ENCODE results near the gene IQGAP2. TPM values are rescaled to one million over a fixed set of nuclear protein-coding genes. Genes with fewer than 3 reads are reported as not detected.

The IQGAP2 gene
- total RNA-seq, 2 experiments from 2014 or later: 50.0 to 51.6 TPM

GRCh38 chr5:76439201-76439600 is 36.1 kb downstream of the IQGAP2 start:
- POLR2A ChIA-PET: no interaction called here
- CTCF ChIA-PET: no interaction called here

GRCh38 chr5:76439929-76440328 is 36.8 kb downstream of the IQGAP2 start:
- CTCF ChIA-PET: interaction anchor here (0.5 kb wide), 1 partner anchor 758 kb away, joined by 3 read pairs; no protein-coding TSS in a partner anchor

DNA sequence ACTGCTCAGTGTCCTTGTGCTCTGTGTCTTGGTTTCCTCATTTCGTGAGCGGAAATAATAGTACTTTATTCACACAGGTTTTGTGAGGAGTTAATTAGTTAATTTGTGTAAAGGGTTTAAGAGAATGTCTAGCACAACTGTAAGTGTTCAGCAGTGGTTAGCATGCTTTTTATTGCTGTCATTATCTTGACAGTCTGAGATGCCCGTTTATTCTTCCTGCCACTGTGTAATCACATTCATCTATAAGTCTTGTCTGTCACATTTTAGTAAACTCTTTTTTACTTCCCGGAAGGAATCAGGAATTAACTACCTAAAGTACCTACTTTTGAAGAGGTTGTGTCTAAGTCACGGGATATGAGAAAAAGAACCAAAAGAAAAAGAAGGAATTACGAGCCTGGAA is 38.0 kb downstream of the IQGAP2 start:
- POLR2A ChIA-PET: no interaction called here
- CTCF ChIA-PET: no interaction called here

More at GRCh38 chr5:76439929-76440328, 36.8 kb downstream of the IQGAP2 start:
- POLR2A ChIA-PET: no interaction called here

- ChIA-PET CTCF (no interaction called here), POLR2A (no interaction called here)
These were observed 39.0 kb downstream of the IQGAP2 start for GRCh38 chr5:76441890-76442673.

GRCh38 chr5:76443066-76443800 is 40.1 kb downstream of the IQGAP2 start:
- POLR2A ChIA-PET: no interaction called here
- CTCF ChIA-PET: no interaction called here

- CTCF ChIA-PET: no interaction called here
- POLR2A ChIA-PET: no interaction called here
These were observed 42.0 kb downstream of the IQGAP2 start for GRCh38 chr5:76445063-76445462.

- POLR2A ChIA-PET: no interaction called here
- CTCF ChIA-PET: no interaction called here
These were observed 42.7 kb downstream of the IQGAP2 start for GRCh38 chr5:76445830-76446229.

DNA sequence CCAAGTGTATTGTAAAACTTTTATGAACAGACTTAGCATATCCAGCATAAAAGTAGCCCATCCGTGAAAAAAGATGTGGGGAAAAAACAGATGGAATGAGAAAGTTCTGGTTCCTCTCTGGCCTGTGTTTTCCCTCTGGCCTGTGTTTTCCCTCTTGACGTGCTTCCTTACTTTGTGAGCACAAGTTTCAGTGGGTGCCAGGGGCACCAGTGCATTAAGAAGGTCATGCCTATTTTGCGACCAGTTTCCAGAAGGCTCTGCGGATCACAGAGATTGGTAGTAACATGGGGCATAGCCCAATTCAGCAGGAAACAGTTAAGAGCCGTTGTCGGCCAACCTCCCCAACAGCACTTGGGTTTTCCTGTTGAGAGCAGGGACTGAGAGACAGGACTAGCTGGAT is 43.7 kb downstream of the IQGAP2 start:
- ChIA-PET CTCF (no interaction called here), POLR2A (no interaction called here)

DNA sequence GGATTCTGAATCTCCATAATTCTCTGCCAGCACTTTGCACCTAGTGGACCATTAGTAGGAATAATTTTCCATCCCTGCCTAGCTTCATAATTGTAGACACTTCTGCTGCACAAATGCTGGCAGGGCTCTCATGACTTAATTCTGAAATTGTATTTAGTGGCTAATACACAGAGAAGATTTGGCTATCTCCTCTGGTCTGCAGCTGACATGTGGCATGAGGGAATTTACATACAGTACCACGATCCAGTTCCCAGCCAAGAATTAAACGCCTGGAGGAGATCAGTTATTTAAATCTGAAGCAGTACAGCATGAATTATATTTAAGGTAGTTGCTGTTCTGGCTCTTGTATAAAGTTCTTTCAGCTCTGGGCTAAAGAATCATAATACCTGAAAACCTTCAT is 46.5 kb downstream of the IQGAP2 start:
- POLR2A ChIA-PET: no interaction called here
- CTCF ChIA-PET: no interaction called here

- ChIA-PET CTCF (no interaction called here), POLR2A (no interaction called here)
These were observed 47.0 kb downstream of the IQGAP2 start for GRCh38 chr5:76450054-76450453.

GRCh38 chr5:76451031-76451701 is 48.1 kb downstream of the IQGAP2 start:
- CTCF ChIA-PET: no interaction called here
- POLR2A ChIA-PET: no interaction called here

DNA sequence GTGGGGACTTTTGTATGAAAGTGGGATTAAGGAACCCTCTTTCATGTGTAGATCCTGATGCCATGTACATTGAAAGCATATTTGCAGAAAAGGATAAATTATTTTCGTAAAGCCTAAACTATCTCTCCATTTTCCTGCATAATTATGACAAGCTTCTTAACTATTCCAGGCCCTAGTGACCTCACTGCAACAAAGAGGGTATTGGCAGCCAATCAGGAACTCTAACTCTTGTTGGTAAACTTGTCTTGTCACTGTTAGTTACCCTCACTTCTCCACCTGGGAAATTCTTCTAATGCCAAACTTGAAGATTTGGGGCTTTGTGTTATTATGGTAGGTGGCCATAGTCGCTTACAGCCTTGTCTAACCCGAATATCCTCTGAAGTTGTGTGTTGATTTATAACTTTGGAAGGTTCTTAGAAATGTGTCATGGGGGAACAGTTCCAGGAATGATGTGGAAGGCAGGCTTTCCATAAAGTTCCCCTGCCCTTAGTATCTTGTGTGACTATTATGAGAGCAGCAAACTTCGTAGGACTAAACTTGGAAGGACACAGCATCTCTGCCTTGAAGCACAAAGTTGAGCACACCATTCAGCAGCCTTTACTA is 52.5 kb downstream of the IQGAP2 start:
- CTCF ChIA-PET: no interaction called here
- POLR2A ChIA-PET: no interaction called here

GRCh38 chr5:76456258-76456657 is 53.2 kb downstream of the IQGAP2 start:
- POLR2A ChIA-PET: no interaction called here

GRCh38 chr5:76457674-76458485 is 54.8 kb downstream of the IQGAP2 start:
- POLR2A ChIA-PET: no interaction called here
- CTCF ChIA-PET: no interaction called here

More at GRCh38 chr5:76456258-76456657, 53.2 kb downstream of the IQGAP2 start:
- CTCF ChIA-PET: no interaction called here

GRCh38 chr5:76458486-76458830 is 55.4 kb downstream of the IQGAP2 start:
- CTCF ChIA-PET: interaction anchor here (0.8 kb wide), 1 partner anchor 28 kb away, joined by 3 read pairs; no protein-coding TSS in a partner anchor
- POLR2A ChIA-PET: no interaction called here

DNA sequence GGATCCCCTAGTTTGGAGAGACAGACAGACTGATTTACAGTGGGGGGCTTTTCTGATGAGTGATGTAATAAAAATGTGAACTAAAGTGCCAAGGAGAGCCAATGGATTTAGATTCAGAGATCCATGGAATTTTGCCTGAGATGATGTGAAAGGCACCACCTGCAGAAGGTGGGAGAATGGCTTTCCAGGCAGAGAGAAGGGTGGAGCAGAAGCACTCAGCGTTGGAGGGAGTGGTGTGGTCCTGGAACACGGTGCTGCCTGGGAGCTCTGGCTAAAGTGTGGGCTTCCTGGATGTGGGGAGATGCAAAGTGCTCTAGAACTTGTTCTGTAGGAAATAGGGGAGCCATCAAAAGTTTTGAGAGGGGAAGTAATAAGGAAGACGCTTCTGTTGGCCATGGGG is 57.0 kb downstream of the IQGAP2 start:
- ChIA-PET CTCF (no interaction called here), POLR2A (no interaction called here)

GRCh38 chr5:76462097-76462667 is 59.1 kb downstream of the IQGAP2 start:
- ChIA-PET CTCF (no interaction called here), POLR2A (no interaction called here)

- ChIA-PET CTCF (no interaction called here), POLR2A (no interaction called here)
These were observed 64.1 kb downstream of the IQGAP2 start for GRCh38 chr5:76467216-76467615.

DNA sequence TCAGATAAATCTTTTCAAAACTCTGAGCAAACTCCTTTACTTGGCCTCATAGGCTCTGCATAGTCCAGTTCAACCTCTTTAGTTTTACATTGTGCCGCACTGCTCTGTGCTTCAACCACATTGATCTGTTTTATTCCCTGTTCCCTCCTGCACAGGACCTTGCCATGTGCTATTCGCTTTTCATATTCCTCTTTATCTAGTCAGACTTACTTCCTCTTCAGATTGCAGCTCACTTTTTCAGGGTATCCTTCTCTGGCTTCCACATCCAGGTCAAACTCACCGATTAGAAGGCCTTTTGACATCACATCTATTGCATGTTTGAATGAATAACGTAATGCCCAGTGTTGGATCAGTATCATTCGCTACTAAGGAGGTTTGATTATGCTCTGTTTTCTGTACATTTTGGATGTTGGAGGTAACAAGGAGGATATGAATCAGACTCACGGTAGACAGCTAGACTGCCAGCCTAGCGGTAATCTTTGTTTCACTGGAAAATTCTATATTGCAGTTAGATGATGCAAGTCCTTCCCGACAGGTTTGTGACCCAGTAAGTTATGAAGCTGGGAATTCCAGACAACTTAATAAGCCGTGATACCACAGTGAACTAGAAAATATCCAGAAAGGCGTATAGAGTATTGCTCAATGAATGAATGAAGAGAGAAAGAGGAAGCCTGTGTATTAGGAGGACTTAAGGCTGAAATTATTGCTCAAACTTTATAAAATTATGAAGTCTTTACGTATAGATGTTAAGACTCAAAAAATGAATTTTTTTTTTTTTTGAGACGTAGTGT is 65.7 kb downstream of the IQGAP2 start:
- ChIA-PET POLR2A (no interaction called here), CTCF (interaction anchor here (1.2 kb wide), 1 partner anchor 65 kb away, joined by 4 read pairs; no protein-coding TSS in a partner anchor)

All from activated CD8-positive, alpha-beta memory T cell treated with anti-CD3 and anti-CD28 coated beads for 36 hours (primary cell).